Left ventricle myocardium inferior (tissue), 1 donor: ENCODE data around the gene AP1S2. TPM values are rescaled to one million over a fixed set of nuclear protein-coding genes. Genes with fewer than 3 reads are reported as not detected.

Experiments used
- DNase-seq: peaks from one replicate; pipeline ENCODE4 v3.0.0-alpha.2; 2020
- H3K27ac ChIP-seq: fragments of 200-600 bp; replicated peaks from 2 replicates; pipeline ENCODE4 v1.8.0; 2021
- H3K27me3 ChIP-seq: fragments of 200-600 bp; 2 replicates; pipeline ENCODE4 v1.8.0; 2021; ENCODE audit warnings: low read depth
- H3K36me3 ChIP-seq: fragments of 200-600 bp; 2 replicates; pipeline ENCODE4 v1.8.0; 2021
- H3K4me1 ChIP-seq: fragments of 200-600 bp; 2 replicates; pipeline ENCODE4 v1.8.0; 2021
- H3K4me3 ChIP-seq: fragments of 200-600 bp; 2 replicates; pipeline ENCODE4 v1.8.0; 2021; ENCODE audit warnings: mild to moderate bottlenecking, moderate library complexity
- H3K9me3 ChIP-seq: fragments of 200-600 bp; replicated peaks from 2 replicates; pipeline ENCODE4 v1.8.0; 2021
- intact Hi-C: fragments of 100-400 bp; cut with micrococcal nuclease; formaldehyde crosslinking; loops from one replicate; pipeline ENCODE4 v1.11.0; 2022
- total RNA-seq: library from RNA; stranded (reverse); fragmentation: NEBNext Ultra II Directional; extraction: Animal tissue kit (Norgen Biotek cat#: 25700); gene quantifications from one replicate; pipeline ENCODE4 v1.2.1, GENCODE V29; 2021
- TF ChIP-seq, protein P1 (sequence below): fragments of 200-600 bp; IDR thresholded peaks from 2 replicates; pipeline ENCODE4 v1.8.0; 2021; ENCODE audit warnings: antibody characterized with exemption, mild to moderate bottlenecking, borderline replicate concordance
- donor health status: DM: no; HTN: yes; CAD: no; lungs with severe emphysema.

AP1S2 gene
- total RNA-seq, 1 donor from 2014 or later, result 143 TPM

DNA sequence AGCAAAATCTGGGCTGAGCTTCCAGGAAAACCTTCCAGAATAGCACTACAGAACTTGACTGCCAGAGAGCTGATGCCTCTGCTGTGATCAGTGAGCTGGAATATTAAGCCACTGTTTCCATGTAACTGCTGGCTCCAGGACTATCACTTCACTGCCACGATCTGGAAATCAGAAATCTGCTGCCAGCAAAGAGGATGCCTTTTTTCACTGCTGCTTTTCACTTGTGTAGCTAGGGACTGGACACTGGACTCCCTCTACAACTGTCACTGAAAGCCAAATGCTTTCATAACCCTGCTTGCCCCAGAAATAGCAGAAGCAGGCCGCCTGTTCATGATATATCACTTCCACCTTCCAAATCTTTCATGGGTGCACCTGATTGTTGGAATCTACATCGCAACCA, 9.4 kb upstream of the AP1S2 start:
- Histone ChIP-seq H3K4me1 (no peaks in the 10 kb centered on the region), H3K27me3 (no peaks in the 10 kb centered on the region), H3K27ac (peak overlapping the region; percentile 53), H3K4me3 (no peak overlapping the region), H3K36me3 (no peaks in the 10 kb centered on the region), H3K9me3 (no peaks in the 10 kb centered on the region)
- TF ChIP-seq, protein P1, sequence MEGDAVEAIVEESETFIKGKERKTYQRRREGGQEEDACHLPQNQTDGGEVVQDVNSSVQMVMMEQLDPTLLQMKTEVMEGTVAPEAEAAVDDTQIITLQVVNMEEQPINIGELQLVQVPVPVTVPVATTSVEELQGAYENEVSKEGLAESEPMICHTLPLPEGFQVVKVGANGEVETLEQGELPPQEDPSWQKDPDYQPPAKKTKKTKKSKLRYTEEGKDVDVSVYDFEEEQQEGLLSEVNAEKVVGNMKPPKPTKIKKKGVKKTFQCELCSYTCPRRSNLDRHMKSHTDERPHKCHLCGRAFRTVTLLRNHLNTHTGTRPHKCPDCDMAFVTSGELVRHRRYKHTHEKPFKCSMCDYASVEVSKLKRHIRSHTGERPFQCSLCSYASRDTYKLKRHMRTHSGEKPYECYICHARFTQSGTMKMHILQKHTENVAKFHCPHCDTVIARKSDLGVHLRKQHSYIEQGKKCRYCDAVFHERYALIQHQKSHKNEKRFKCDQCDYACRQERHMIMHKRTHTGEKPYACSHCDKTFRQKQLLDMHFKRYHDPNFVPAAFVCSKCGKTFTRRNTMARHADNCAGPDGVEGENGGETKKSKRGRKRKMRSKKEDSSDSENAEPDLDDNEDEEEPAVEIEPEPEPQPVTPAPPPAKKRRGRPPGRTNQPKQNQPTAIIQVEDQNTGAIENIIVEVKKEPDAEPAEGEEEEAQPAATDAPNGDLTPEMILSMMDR, result no peak
- intact Hi-C loops, result no loop called here
- no peak for DNase-seq

DNA sequence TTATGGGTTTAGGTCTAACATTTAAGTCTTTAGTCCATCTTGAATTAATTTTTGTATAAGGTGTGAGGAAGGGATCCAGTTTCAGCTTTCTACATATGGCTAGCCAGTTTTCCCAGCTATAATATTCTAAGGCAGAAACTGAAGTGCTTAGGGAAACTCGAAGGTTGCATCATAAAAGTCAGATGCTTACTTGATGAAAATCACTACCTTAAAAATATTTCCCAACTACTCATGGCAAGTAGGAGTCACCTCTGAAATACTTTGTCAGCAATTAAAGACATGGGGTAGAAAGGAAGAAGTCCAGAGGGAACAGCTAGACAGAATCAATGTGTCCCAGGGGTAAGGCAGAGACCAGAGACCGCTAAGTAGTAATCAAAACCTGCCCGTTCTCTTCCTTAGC, 6.3 kb upstream of the AP1S2 start:
- peaks cover 11% of the 10 kb centered on the region for H3K4me1 ChIP-seq
- intact Hi-C loops, result no loop called here
- TF ChIP-seq, protein P1, result no peak
- no peaks in the 10 kb centered on the region for H3K36me3 ChIP-seq
- no peak overlapping the region for H3K4me3 ChIP-seq
- H3K27me3 ChIP-seq, result no peaks in the 10 kb centered on the region
- H3K9me3 ChIP-seq, result no peaks in the 10 kb centered on the region
- DNase-seq, result no peak
- no peak overlapping the region for H3K27ac ChIP-seq

DNA sequence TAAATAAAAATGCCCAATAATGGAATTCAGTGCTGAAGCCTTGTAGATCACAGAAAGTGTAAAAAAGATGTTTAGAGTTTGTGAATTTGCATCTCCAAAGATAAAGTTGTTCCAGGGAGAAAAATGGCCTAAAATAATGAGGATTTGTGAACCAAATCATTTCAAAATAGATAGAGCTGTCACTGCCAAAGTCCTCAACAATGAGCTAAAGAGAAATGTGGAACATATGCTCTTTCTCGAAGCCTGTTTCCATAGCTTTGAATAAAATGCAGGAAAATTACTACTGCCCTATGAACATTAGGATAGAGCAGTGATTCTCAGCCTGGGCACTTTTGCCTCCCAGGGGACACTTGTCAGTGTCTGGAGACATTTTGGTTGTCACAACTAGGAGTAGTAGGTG, 3.4 kb upstream of the AP1S2 start:
- H3K4me1 ChIP-seq, result peaks cover 17% of the 10 kb centered on the region
- intact Hi-C loops, result no loop called here
- no peaks in the 10 kb centered on the region for H3K36me3 ChIP-seq
- TF ChIP-seq, protein P1, result no peak
- H3K27me3 ChIP-seq, result no peaks in the 10 kb centered on the region
- no peak for DNase-seq
- no peak overlapping the region for H3K4me3 ChIP-seq
- H3K27ac ChIP-seq, result no peak overlapping the region
- H3K9me3 ChIP-seq, result no peaks in the 10 kb centered on the region

DNA sequence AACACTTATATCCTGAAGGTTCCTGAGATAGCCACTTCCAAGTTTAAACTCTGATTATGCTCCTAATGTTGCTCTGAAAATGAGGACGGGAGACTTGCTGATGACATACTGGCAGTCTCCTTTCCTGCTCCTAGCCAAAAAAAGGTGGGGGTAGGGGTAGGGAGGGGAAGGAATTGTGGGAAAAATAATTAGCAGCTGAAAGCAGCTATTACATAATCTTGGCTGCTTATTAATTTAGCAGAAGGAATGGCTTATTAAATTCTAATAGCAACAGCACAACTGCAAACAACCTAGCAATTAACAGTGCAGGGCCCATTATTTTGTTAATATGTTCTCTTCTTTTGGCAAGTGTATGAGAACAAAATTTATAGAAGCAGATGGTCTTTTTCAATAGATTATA, 2.0 kb upstream of the AP1S2 start:
- Histone ChIP-seq H3K27ac (peak overlapping the region; percentile 96), H3K36me3 (no peaks in the 10 kb centered on the region), H3K4me1 (peaks cover 26% of the 10 kb centered on the region), H3K4me3 (peak overlapping the region; percentile 79), H3K27me3 (no peaks in the 10 kb centered on the region), H3K9me3 (no peaks in the 10 kb centered on the region)
- TF ChIP-seq, protein P1, result no peak
- intact Hi-C loops, result no loop called here
- DNase-seq, result no peak

DNA sequence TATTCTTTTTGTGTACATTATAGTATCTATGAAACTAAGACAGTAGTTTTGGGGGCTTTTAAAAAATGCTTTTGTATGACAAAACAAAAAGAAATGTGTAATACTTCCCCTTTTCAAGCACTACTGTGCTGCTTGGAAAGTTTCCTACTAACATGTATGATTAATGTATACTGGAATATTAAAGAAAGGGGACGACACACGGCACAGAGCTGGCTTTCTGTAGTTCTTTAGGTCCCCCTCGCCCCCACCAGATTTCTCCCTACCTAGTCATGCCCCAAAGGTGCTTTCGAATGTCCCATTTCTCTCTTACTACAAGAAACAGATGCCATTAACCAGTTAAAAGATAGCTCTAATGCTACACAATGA, 1.6 kb upstream of the AP1S2 start:
- no peaks in the 10 kb centered on the region for H3K27me3 ChIP-seq
- DNase-seq, result no peak
- peaks cover 26% of the 10 kb centered on the region for H3K4me1 ChIP-seq
- no peaks in the 10 kb centered on the region for H3K9me3 ChIP-seq
- peak overlapping the region; percentile 79 for H3K4me3 ChIP-seq
- TF ChIP-seq, protein P1, result no peak
- intact Hi-C loops, result no loop called here
- no peaks in the 10 kb centered on the region for H3K36me3 ChIP-seq
- H3K27ac ChIP-seq, result peak overlapping the region; percentile 96

DNA sequence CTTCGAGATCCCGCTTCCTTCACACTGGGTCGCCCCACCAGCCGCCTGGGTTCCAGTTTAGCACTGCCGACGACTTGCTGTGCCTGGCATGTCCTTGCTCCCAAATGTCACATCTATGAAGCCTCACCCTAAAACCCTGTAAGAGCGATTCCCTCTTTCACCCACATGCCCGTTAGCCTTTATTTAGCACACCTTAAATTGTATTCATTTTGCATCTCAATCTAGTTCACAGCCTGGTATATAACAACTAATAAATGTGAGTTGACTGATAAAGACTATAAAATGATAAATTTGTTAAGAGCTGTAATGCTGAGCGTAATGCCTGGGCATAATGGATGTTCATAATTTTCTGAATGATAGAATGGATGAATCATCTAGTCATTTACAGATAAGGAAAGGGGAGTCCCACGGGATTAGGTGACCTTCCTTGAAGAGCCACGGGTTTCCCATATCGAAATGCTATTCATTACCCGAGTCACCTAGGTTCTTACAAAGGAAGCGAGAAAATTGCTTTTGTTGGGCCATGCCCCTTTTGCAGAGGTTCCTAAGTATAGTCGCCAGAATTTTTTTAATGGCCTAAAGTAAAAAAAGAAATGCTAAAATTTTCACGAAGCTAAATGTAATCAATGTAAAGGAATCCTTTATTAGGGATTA, 1.1 kb upstream of the AP1S2 start:
- H3K27ac ChIP-seq, result peak overlapping the region; percentile 96
- intact Hi-C loops, result no loop called here
- H3K4me3 ChIP-seq, result peak overlapping the region; percentile 79
- no peaks in the 10 kb centered on the region for H3K9me3 ChIP-seq
- DNase-seq, result no peak
- no peaks in the 10 kb centered on the region for H3K36me3 ChIP-seq
- TF ChIP-seq, protein P1, result no peak
- peaks cover 27% of the 10 kb centered on the region for H3K4me1 ChIP-seq
- no peaks in the 10 kb centered on the region for H3K27me3 ChIP-seq
